ENCODE results near the gene PEAR1. TPM values are rescaled to one million over a fixed set of nuclear protein-coding genes. Genes with fewer than 3 reads are reported as not detected.

Gene PEAR1
- total RNA-seq, 2 donors from 2014 or later = 0.07 TPM; not detected in 1

- no peaks in the 10 kb centered on the region for H3K27me3 Mint-ChIP-seq (ENCODE audit: low read depth)
- no peaks in the 10 kb centered on the region for H3K9me3 Mint-ChIP-seq
- peaks cover 0 to 2% of the 10 kb centered on the region in 2 donors for H3K36me3 Mint-ChIP-seq (ENCODE audit: insufficient read depth in 2 of 2)
- no peak overlapping the region for H3K4me3 Mint-ChIP-seq
- ATAC-seq (replicated peaks in 1 of 2) = no peak
- no peak for DNase-seq
- no peak overlapping the region for H3K27ac Mint-ChIP-seq
- H3K4me1 Mint-ChIP-seq (ENCODE audit: low read depth) = peaks cover 5% of the 10 kb centered on the region
Observed at GRCh38 chr1:156949127-156949526, 55.6 kb downstream of the PEAR1 start.

DNA sequence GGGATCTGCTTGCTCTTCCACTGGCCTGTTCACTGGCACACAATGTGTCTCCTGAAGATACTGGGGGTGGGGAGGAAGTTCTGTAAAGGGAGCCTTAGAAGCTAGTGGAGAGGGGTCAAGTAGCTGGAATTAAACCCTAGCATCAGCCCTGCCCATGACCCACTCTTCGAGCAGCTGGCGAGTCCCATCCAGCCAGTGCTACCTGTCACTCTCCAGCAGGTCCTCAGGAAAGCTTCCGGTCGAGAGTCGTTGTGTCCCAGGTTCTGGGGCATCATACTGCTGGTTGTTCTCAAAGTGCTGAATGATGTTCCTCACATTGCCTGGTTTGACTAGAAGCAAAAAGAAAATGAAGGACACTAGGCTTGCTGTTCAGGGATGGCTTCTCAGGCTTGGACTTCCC is 57.9 kb downstream of the PEAR1 start:
- no peak overlapping the region for H3K27ac Mint-ChIP-seq
- H3K36me3 Mint-ChIP-seq (ENCODE audit: insufficient read depth in 2 of 2) = peaks cover 0 to 2% of the 10 kb centered on the region in 2 donors
- H3K27me3 Mint-ChIP-seq (ENCODE audit: low read depth) = no peaks in the 10 kb centered on the region
- H3K4me1 Mint-ChIP-seq (ENCODE audit: low read depth) = peaks cover 5% of the 10 kb centered on the region
- no peak overlapping the region for H3K4me3 Mint-ChIP-seq
- ATAC-seq (replicated peaks in 1 of 2) (no peak), DNase-seq (no peak)
- no peaks in the 10 kb centered on the region for H3K9me3 Mint-ChIP-seq

DNA sequence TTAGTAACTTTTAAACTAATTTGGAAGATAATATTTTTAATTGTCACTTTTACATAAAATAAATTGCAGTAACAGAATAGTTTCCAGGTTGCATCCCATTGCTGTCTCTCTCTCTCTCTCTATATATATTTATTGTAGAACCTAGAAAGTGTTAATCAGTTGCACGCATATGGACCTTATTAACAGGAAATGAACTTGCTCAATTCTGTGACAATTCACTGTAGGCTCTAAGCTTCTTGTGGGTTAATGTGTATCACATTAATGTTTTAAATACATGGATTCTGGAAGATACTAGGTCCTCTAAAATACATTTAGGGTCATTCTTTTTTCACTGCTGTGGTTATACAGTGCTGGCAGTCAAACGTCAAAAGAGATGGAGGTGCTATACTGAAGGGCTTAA is 60.1 kb downstream of the PEAR1 start:
- DNase-seq (no peak), ATAC-seq (replicated peaks in 1 of 2) (no peak)
- H3K27ac Mint-ChIP-seq = peak overlapping the region; percentile 13
- H3K4me1 Mint-ChIP-seq (ENCODE audit: low read depth) = peaks cover 5% of the 10 kb centered on the region
- no peaks in the 10 kb centered on the region for H3K9me3 Mint-ChIP-seq
- peaks cover 0 to 2% of the 10 kb centered on the region in 2 donors for H3K36me3 Mint-ChIP-seq (ENCODE audit: insufficient read depth in 2 of 2)
- H3K27me3 Mint-ChIP-seq (ENCODE audit: low read depth) = no peaks in the 10 kb centered on the region
- no peak overlapping the region for H3K4me3 Mint-ChIP-seq

- H3K4me1 Mint-ChIP-seq (ENCODE audit: low read depth) = peaks cover 5% of the 10 kb centered on the region
- no peak overlapping the region for H3K4me3 Mint-ChIP-seq
- ATAC-seq (replicated peaks in 1 of 2) (no peak), DNase-seq (no peak)
- H3K27me3 Mint-ChIP-seq (ENCODE audit: low read depth) = no peaks in the 10 kb centered on the region
- H3K27ac Mint-ChIP-seq = no peak overlapping the region
- H3K9me3 Mint-ChIP-seq = no peaks in the 10 kb centered on the region
- no peaks in the 10 kb centered on the region for H3K36me3 Mint-ChIP-seq (ENCODE audit: insufficient read depth in 2 of 2)
Observed at GRCh38 chr1:156956333-156956732, 62.8 kb downstream of the PEAR1 start.

DNA sequence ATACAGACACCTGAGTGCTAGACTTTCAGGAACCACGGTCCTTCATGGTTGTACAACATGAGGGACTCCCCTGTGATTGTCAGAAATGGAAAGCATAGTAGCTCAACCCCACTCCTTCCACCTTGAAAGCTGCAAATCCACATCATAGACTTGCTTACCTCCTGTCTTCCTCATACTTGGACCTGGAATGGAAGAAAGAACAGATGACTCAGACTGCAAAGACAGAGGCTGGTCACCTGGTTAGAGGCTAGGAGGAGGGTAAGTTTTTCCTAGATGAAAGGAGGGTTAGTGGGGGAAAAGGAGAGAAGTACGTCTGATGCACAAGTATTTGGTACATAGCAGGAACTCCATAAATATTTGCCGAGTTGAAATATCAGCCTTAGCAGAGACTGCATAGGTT is 64.1 kb downstream of the PEAR1 start:
- peaks cover 15% of the 10 kb centered on the region for H3K4me1 Mint-ChIP-seq (ENCODE audit: low read depth)
- H3K36me3 Mint-ChIP-seq (ENCODE audit: insufficient read depth in 2 of 2) = no peaks in the 10 kb centered on the region

DNA sequence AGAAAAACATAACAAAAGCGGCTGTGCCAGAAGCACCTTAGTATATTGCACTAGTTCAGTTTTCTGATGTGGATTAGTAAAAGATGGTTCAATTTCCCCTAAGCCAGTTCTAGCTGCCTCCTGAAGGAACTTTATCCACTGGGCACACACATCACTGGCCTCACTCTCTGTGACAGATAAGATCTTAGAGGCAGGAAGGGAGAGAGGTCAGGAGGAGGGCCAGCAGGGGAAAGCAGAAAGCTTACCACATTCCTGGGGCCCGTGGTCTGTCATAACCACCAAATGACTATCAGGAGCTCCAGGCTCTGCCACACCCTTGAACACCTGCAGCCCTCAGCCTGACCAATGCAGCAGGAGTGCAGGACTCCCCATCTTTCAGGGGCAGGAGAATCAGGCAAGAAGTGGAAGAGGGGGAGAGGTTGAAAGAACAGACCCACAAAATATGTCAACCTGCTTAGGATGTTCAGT is 64.8 kb downstream of the PEAR1 start:
- no peak for ATAC-seq (replicated peaks in 1 of 2)
- Mint-ChIP-seq H3K27ac (no peak overlapping the region), H3K9me3 (no peaks in the 10 kb centered on the region), H3K36me3 (ENCODE audit: insufficient read depth in 2 of 2) (no peaks in the 10 kb centered on the region), H3K27me3 (ENCODE audit: low read depth) (no peaks in the 10 kb centered on the region), H3K4me1 (ENCODE audit: low read depth) (peaks cover 20% of the 10 kb centered on the region), H3K4me3 (no peak overlapping the region)
- no peak for DNase-seq

More for the DNA sequence above, 64.1 kb downstream of the PEAR1 start:
- Mint-ChIP-seq H3K27me3 (ENCODE audit: low read depth) (no peaks in the 10 kb centered on the region), H3K4me3 (no peak overlapping the region), H3K27ac (no peak overlapping the region), H3K9me3 (no peaks in the 10 kb centered on the region)
- ATAC-seq (replicated peaks in 1 of 2) (no peak), DNase-seq (no peak)

DNA sequence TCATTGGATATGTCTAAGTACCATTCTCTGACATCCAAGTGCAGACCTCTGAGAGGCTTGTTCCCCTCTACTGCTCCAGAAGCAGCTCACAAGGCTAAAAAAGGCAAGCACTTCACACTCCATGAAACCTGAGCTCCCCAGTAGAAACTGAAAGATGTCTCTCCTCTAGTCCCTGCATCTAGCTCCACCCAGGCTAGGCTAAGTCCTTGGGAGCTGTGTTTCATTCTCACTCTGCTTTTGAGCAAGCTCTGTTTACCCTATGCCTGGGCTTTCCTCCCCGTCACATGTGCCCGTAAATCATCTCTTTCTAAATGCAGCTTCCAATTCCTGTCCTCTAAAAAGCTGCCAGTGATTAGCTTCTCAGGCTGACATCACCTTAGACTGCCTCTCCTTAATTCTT is 65.9 kb downstream of the PEAR1 start:
- Mint-ChIP-seq H3K4me1 (ENCODE audit: low read depth) (peaks cover 32% of the 10 kb centered on the region), H3K27me3 (ENCODE audit: low read depth) (no peaks in the 10 kb centered on the region), H3K9me3 (no peaks in the 10 kb centered on the region), H3K4me3 (no peak overlapping the region), H3K27ac (no peak overlapping the region), H3K36me3 (ENCODE audit: insufficient read depth in 2 of 2) (no peaks in the 10 kb centered on the region)
- DNase-seq (no peak), ATAC-seq (replicated peaks in 1 of 2) (no peak)

DNA sequence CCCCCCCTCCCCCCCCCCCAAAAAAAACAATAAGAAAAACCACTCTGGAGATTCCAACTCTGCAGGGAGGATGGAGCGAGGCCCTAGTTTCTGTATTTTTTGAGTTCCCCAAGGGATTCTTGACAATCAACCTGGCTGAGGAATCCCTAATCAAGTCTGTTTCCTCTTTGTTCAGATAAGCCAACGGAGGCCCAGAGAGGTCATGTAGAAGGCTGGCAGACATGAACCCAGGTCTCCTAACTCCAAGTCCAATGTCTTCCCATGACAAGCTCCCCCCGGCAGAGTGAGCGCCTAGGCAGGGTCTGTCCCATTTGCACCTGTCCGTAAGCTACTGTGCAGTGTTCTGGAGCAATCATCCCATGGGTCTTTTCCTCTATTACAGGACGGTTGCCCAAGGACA is 66.4 kb downstream of the PEAR1 start:
- Mint-ChIP-seq H3K9me3 (no peaks in the 10 kb centered on the region), H3K27me3 (ENCODE audit: low read depth) (no peaks in the 10 kb centered on the region), H3K4me1 (ENCODE audit: low read depth) (peaks cover 33% of the 10 kb centered on the region), H3K27ac (no peak overlapping the region), H3K36me3 (ENCODE audit: insufficient read depth in 2 of 2) (no peaks in the 10 kb centered on the region), H3K4me3 (no peak overlapping the region)
- ATAC-seq (replicated peaks in 1 of 2) (no peak), DNase-seq (no peak)

DNA sequence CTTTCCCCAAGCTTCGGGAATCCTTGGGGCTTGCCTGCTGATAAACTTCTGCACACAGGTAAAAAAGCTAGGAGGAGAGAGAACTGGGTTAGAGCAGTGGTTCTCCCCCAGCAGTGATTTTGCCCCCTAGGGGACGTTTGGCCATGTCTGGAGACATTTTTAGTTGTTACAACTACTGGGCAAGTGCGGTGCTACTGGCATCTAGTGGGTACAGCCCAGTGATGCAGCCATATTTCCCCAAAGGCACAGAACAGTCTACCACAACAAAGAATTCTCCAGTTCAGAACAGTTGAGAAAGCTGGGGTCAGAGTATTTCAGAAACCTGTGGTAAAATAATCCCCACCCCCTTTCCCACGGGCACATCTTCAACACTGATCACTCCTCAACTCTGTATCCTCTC is 68.2 kb downstream of the PEAR1 start:
- ATAC-seq (replicated peaks in 1 of 2) (peak; percentile 80 to 91), DNase-seq (peak; percentile 45 to 55)
- Mint-ChIP-seq H3K27ac (no peak overlapping the region), H3K4me3 (no peak overlapping the region), H3K27me3 (ENCODE audit: low read depth) (no peaks in the 10 kb centered on the region), H3K36me3 (ENCODE audit: insufficient read depth in 2 of 2) (no peaks in the 10 kb centered on the region), H3K4me1 (ENCODE audit: low read depth) (peaks cover 33% of the 10 kb centered on the region), H3K9me3 (no peaks in the 10 kb centered on the region)

DNA sequence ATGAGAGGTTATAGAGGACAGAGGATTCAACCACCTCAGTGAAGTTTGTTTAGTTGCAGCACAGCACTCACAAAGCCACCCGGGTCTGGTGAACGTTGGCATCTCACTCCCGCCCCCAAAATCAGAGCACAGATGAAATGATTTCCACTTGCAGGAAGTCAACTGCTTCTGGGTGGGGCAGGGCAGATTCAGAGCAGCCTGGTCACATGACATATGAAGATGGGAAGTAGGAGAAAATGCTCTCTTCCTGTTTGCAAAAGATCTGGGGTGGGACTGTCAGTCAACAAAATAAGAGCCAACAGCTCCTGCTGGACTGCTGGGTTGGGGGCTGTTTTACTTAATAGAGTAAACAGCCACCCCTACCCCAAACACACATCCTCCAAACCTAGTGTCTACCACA is 70.1 kb downstream of the PEAR1 start:
- Mint-ChIP-seq H3K4me1 (ENCODE audit: low read depth) (peaks cover 33% of the 10 kb centered on the region), H3K27me3 (ENCODE audit: low read depth) (no peaks in the 10 kb centered on the region), H3K27ac (peak overlapping the region; percentile 11), H3K4me3 (peak overlapping the region; percentile 66 to 70), H3K36me3 (ENCODE audit: insufficient read depth in 2 of 2) (no peaks in the 10 kb centered on the region), H3K9me3 (no peaks in the 10 kb centered on the region)
- peak; percentile 19 to 37 for DNase-seq
- peak in 1 of 2 donors; percentile 71 for ATAC-seq (replicated peaks in 1 of 2)

DNA sequence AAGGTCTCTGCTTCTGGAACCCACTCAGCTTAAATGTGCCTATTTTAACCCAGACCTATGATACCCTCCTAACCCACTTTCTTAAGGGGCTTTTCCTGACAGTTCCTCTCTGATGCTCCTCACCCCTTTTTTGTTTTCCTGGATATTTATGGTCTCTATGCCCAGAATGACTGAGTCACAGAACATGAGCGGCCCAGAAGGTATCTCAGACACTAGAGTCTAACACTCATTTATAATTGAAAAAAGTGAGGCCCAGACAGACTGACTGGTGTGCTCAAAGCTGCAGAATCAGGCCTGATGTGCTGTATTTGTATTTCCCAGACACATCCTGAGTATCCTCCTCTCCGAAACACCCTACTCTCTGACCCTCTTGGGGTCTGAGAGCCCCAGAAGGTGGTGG is 70.9 kb downstream of the PEAR1 start:
- Mint-ChIP-seq H3K4me3 (peak overlapping the region in 1 of 2 donors; percentile 70), H3K9me3 (no peaks in the 10 kb centered on the region), H3K27ac (no peak overlapping the region), H3K4me1 (ENCODE audit: low read depth) (peaks cover 33% of the 10 kb centered on the region), H3K27me3 (ENCODE audit: low read depth) (no peaks in the 10 kb centered on the region), H3K36me3 (ENCODE audit: insufficient read depth in 2 of 2) (no peaks in the 10 kb centered on the region)
- no peak for DNase-seq
- ATAC-seq (replicated peaks in 1 of 2) = no peak

Other genes with a start within 250 kb of the PEAR1 start
- under 1 TPM in 1 of 2 donors, not detected in 1; 0.05 TPM for gene NES, start 216.3 kb upstream of the PEAR1 start, total RNA-seq
- gene CRABP2, start 188.1 kb upstream of the PEAR1 start, total RNA-seq = 1 to 10 TPM; 2.5 TPM
- 100 to 1,000 TPM in 1 of 2 donors, 10 to 100 TPM in 1; 90.5 to 100 TPM for gene METTL25B, start 165.2 kb upstream of the PEAR1 start, total RNA-seq
- gene ISG20L2, start 165.0 kb upstream of the PEAR1 start, total RNA-seq = 10 to 100 TPM; 36.3 to 37.1 TPM
- 10 to 100 TPM; 45.9 to 67.8 TPM for gene MRPL24, start 152.6 kb upstream of the PEAR1 start, total RNA-seq
- 100 to 1,000 TPM; 185 to 217 TPM for gene HDGF, start 142.0 kb upstream of the PEAR1 start, total RNA-seq
- 10 to 100 TPM; 67.7 to 84.4 TPM for gene PRCC, start 126.2 kb upstream of the PEAR1 start, total RNA-seq
- gene SH2D2A, start 76.9 kb upstream of the PEAR1 start, total RNA-seq = 100 to 1,000 TPM; 221 to 246 TPM
- gene INSRR, start 34.6 kb upstream of the PEAR1 start, total RNA-seq = under 1 TPM; 0.17 to 0.30 TPM
- gene NTRK1, start 32.9 kb upstream of the PEAR1 start, total RNA-seq = 10 to 100 TPM; 16.8 to 21.4 TPM
- not detected for gene LRRC71, start 26.9 kb downstream of the PEAR1 start, total RNA-seq
- gene ARHGEF11, start 152.0 kb downstream of the PEAR1 start, total RNA-seq = 1 to 10 TPM; 4.0 to 5.2 TPM
- gene ETV3L, start 206.1 kb downstream of the PEAR1 start, total RNA-seq = not detected
- gene ETV3, start 244.7 kb downstream of the PEAR1 start, total RNA-seq = 10 to 100 TPM; 33.5 to 48.7 TPM

Measured in activated T-cell treated with anti-CD3 and anti-CD28 coated beads, Interleukin-2, amount 50 U/mL, for 72 hours (primary cell).